GDM1 (cell line): ENCODE data around the gene KIAA0753.
"Not testable (repeated sequence)": the region's sequence is repeated elsewhere in the genome, so short reads cannot be mapped to it uniquely, and the experiment has no call there.

Experiments used
- DNase-seq: peaks from one replicate; lab custom pipeline; 2025; lab: John Stamatoyannopoulos, UW

Gene KIAA0753

DNA sequence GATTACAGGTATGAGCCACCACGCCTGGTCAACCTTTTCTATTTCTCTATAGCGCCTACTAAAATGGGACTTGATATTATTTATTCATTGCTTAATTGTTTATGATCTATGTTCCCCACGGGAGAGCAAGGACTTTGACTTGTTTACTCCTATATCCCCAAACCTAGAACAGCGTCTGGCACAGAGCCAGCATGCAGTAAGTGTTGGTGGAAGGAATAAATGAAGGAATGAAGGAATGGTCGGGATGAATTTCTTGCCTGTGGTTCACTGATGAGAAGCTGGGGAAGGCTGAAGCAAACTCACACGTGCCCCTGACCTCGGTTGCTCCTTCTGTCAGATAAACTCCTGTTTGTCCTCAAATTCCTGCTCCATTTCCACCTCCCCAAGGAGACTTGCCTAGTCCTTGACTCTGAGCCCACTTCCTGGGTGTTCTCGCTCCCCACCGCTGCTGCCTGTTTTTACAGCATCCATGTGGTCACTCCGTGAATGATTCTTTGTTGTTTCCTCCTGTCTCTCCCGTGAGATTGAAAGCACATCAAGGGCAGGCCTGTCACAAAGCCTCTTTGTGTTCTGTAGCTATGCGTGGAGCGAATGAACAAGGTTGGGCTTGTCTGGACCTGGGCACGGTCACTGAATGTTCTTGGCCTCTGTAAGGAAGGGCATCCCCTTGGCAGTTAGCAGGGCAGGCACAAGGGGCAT is 28.4 kb upstream of the KIAA0753 start:
- no peak for DNase-seq

- DNase-seq, result no peak
Measured at GRCh38 chr17:6668219-6668618, 27.7 kb upstream of the KIAA0753 start.

GRCh38 chr17:6667516-6667915 is 27.0 kb upstream of the KIAA0753 start:
- DNase-seq, result no peak

DNA sequence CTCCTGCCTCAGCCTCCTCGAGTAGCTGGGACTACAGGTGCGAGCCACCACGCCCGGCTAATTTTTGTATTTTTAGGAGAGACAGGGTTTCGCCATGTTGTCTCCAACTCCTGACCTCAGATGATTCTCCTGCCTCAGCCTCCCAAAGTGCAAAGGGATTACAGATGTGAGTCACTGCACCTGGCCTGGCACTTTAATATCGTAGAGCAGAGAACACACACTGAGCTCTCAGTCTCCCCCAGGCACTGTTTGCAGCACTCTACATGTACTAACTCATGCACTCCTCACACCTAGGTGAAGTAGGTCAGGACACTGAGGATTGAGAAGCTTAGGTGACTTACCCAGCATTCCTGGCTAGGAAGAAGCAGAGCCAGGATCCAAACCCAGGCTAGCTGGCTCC is 26.0 kb upstream of the KIAA0753 start:
- no peak for DNase-seq

- DNase-seq, result peak; percentile 46
Measured at GRCh38 chr17:6666077-6666521, 25.6 kb upstream of the KIAA0753 start.

DNA sequence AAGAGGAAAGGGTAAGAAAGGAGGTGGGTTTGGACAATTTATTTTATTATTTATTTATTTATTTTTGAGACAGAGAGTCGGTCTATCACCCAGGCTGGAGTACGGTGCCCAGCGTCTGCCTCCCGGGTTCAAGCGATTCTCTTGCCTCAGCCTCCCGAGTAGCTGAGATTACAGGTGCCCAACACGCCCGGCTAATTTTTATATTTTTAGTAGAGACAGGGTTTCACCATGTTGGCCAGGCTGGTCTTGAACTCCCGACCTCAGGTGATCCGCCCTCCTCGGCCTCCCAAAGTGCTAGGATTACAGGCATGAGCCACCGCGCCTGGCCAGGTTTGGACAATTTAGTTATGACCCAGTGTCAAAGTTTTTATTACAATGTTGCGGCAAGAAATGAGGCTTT is 22.7 kb upstream of the KIAA0753 start:
- not testable (repeated sequence) for DNase-seq

DNA sequence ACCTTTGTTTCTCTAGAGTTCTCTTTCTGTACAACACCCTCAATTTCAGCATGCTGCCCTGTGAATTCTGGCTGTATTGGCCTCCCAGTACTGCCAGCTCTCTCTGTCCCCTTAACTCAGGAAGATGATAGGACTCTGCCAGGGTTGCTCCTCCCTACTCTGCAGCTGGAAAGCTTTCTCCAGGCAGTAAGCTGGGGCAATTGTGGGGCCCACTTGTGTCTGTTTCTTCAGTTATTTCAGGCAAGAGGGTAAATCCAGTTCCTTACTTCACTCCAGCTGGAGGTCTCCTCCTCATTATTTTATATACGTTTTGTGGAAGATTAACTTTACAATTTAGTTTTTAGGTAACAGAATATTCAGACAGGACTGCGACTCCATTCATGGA is 20.9 kb upstream of the KIAA0753 start:
- DNase-seq, result no peak

- peak; percentile 71 for DNase-seq
Measured at GRCh38 chr17:6660805-6661463, 20.4 kb upstream of the KIAA0753 start.

- DNase-seq, result no peak
Measured at GRCh38 chr17:6660101-6660500, 19.6 kb upstream of the KIAA0753 start.

DNA sequence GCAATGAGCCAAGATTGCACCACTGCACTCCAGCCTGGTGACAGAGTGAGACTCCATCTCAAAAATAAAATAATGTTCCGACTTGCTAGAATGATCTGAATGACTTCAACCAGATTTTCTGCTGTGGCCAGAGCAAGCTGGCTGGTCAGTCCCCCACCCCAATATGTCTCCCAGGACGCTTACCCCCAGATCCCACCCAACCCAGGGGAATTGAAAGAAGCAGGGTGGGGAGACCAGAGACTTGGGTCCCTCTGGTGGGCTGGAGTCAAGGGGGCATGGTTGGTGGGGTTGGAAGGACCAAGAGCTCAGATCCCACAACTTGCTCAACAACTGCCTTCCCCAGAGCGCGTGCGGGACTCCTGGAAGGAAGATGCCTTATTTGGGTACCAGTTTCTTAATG is 17.9 kb upstream of the KIAA0753 start:
- DNase-seq, result not testable (repeated sequence)

GRCh38 chr17:6657633-6658287 is 17.2 kb upstream of the KIAA0753 start:
- DNase-seq, result no peak

DNA sequence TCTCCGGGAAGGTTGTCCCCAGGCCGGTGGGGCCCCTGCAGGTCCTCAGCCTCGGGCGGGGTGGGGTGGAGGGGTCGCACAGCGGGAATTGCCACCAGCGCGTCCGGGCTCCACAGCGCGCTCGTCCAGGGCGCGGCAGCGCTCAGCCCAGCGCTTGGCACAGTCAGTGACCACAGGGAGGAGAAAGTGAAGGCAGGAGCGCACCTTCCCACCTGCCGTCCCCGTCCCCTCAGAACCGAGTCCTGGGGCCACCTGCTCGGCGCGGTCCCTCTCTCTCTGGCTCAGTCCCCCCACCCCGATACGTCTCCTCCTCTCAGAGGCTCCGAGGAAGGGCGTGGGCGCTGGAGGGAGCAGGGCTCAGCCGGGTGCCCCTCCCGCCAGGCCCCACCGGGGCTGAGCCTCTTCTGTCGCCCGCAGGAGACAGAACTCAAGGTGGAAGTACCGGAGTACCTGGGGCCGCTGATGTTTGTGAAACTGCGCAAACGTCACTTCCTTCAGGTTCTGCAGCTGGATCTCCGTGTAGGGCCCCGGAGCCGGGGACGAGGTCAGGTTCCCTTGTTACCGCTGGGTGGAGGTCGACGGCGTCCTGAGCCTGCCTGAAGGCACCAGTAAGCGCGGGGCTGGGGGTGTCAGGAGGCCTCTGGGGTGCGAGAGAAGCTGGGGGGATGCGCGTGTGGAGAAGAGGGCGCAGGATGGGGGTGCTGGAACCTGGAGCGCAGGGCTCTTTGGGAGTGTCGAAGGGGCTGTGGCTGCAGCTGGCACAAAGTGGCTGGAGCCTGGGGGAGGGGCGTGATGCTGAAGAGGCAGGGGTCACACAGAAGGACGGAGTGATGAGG is 16.5 kb upstream of the KIAA0753 start:
- not testable (repeated sequence) for DNase-seq

- not testable (repeated sequence) for DNase-seq
Measured at GRCh38 chr17:6655732-6656361, 15.3 kb upstream of the KIAA0753 start.

- no peak for DNase-seq
Measured at GRCh38 chr17:6654841-6655731, 14.6 kb upstream of the KIAA0753 start.

DNA sequence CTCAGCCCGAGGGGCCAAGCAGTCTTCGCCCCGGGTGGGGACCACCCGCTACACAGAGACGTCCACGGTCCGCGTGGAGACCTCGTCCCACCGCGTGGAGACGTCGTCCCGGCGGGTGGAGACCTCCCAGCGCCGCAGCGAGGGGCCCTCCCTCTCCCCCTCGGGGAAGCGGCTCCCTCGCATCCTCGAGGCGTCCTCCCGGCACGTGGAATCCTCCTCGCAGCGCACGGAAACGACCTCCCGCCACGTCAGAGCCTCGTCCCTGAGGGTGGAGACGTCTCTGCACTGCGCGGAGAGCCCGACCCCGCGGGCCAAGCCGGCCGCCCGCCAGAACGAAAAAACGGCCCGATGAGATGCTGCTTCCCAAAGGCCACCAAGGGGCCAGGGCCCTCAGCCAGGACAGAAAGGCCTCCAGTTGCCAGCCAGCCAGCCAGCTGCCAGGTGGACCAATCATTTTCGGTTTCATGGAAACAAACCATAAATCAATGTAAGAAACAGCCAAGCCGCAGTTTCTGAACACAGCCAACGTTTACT is 11.5 kb upstream of the KIAA0753 start:
- no peak for DNase-seq

DNA sequence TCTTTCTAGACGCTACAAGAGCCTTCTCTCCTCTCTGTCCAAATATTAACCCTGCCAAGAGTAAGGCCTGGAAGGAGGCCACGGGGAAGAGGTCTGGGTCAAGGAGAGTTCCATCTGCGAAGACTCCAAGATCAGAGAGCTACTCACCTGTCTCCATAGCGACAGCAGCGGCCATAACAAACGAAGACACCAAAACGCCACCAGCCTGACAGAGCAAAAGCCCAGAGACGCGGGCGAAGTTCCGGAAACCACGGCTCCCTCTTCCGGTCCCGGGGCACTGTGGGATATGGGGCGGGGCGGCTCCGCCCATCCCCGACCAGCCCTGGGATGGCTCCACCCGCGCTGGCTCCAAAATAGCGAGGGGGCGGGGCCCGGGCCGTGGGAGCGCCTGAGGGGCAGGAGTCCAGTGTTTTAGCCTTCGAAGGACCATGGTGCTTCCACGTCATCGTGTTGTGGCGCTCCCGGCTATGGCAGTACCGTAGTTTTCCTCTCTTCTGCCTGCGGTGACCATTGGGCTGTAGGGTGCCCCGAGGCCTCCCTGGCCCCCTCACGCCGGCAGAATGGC is 10.9 kb upstream of the KIAA0753 start, which contains the start of the genes C17orf100 and MED31:
Gene C17orf100, plus strand, starts transcription at position 409 of the 565 bp plus-strand sequence. Its CDS starts 152 bp downstream, at position 561.
Gene MED31, minus strand, starts transcription at position 252 of the 565 bp plus-strand sequence. Its CDS starts 77 bp downstream, at position 175.
- DNase-seq, result peak; percentile 85

GRCh38 chr17:6648181-6648580 is 7.7 kb upstream of the KIAA0753 start:
- no peak for DNase-seq

GRCh38 chr17:6643451-6644125 is 3.1 kb upstream of the KIAA0753 start:
- no peak for DNase-seq

DNA sequence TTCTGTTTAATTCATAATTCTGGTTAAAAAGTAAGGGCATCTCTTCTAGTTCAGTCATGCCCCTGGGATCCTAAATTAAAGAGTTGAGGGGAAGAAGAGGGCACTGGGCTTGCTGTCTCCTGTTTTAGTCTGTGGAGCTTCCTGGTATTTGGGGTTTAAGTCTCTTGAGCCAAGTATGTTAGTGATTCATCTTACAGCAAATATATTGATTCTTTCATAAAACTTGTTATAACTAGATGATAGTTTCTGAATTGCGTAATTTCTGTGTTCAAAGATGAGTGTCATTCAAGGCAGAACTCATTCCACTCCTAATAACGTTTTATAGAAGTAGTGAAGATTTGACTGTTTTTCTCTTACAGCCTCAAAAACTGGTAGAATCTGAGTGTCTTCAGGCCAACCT is 2.1 kb upstream of the KIAA0753 start:
- no peak for DNase-seq
